ENCODE measurements around the gene PELI2.

The PELI2 gene

GRCh38 chr14:56339855-56340701, 221.9 kb downstream of the PELI2 start:
- Mint-ChIP-seq H3K27ac (no peak overlapping the region), H3K4me1 (no peaks in the 10 kb centered on the region), H3K9me3 (no peaks in the 10 kb centered on the region), H3K4me3 (no peak overlapping the region), H3K36me3 (ENCODE audit: low read depth) (no peaks in the 10 kb centered on the region), H3K27me3 (no peaks in the 10 kb centered on the region)
- DNase-seq (peak; percentile 65), ATAC-seq (peak; percentile 76)

GRCh38 chr14:56340932-56341331, 222.7 kb downstream of the PELI2 start:
- no peaks in the 10 kb centered on the region for H3K36me3 Mint-ChIP-seq (ENCODE audit: low read depth)
- no peaks in the 10 kb centered on the region for H3K27me3 Mint-ChIP-seq
- H3K27ac Mint-ChIP-seq, result no peak overlapping the region
- H3K9me3 Mint-ChIP-seq, result no peaks in the 10 kb centered on the region
- ATAC-seq (no peak), DNase-seq (no peak)
- no peaks in the 10 kb centered on the region for H3K4me1 Mint-ChIP-seq
- no peak overlapping the region for H3K4me3 Mint-ChIP-seq

- no peak overlapping the region for H3K4me3 Mint-ChIP-seq
These were observed 223.7 kb downstream of the PELI2 start for GRCh38 chr14:56341766-56342493.

GRCh38 chr14:56342494-56342942, 224.3 kb downstream of the PELI2 start:
- no peaks in the 10 kb centered on the region for H3K4me1 Mint-ChIP-seq
- DNase-seq, result no peak
- ATAC-seq, result no peak
- no peaks in the 10 kb centered on the region for H3K27me3 Mint-ChIP-seq
- H3K4me3 Mint-ChIP-seq, result no peak overlapping the region
- H3K36me3 Mint-ChIP-seq (ENCODE audit: low read depth), result no peaks in the 10 kb centered on the region
- no peak overlapping the region for H3K27ac Mint-ChIP-seq
- no peaks in the 10 kb centered on the region for H3K9me3 Mint-ChIP-seq

More at GRCh38 chr14:56341766-56342493, 223.7 kb downstream of the PELI2 start:
- no peak for DNase-seq
- Mint-ChIP-seq H3K4me1 (no peaks in the 10 kb centered on the region), H3K27ac (no peak overlapping the region), H3K27me3 (no peaks in the 10 kb centered on the region), H3K36me3 (ENCODE audit: low read depth) (no peaks in the 10 kb centered on the region), H3K9me3 (no peaks in the 10 kb centered on the region)
- ATAC-seq, result no peak

- Mint-ChIP-seq H3K4me1 (no peaks in the 10 kb centered on the region), H3K27ac (no peak overlapping the region)
These were observed 231.7 kb downstream of the PELI2 start for GRCh38 chr14:56349960-56350359.

More at GRCh38 chr14:56349960-56350359, 231.7 kb downstream of the PELI2 start:
- no peak for DNase-seq
- no peaks in the 10 kb centered on the region for H3K27me3 Mint-ChIP-seq
- H3K4me3 Mint-ChIP-seq, result no peak overlapping the region
- peaks cover 2% of the 10 kb centered on the region for H3K36me3 Mint-ChIP-seq (ENCODE audit: low read depth)
- no peak for ATAC-seq
- H3K9me3 Mint-ChIP-seq, result peaks cover 13% of the 10 kb centered on the region
